Fibroblast of pulmonary artery (primary cell): Measurements from ENCODE around the gene DDAH1.

ENCODE experiments used
- DNase-seq: peaks from one replicate; pipeline ENCODE4 v3.0.0-alpha.2; 2010; ENCODE audit warnings: low read depth
- H3K4me3 ChIP-seq: replicated peaks from 2 replicates; pipeline ENCODE4 v1.5.1; 2011; ENCODE audit warnings: low read depth, mild to moderate bottlenecking, control low read depth, low read length, moderate library complexity
- TF ChIP-seq, protein P1 (sequence below): IDR thresholded peaks from 2 replicates; pipeline ENCODE4 v1.5.1; 2011; ENCODE audit warnings: mild to moderate bottlenecking, control low read depth, low read length, inconsistent platforms; ENCODE audit errors: missing control alignments

The DDAH1 gene

DNA sequence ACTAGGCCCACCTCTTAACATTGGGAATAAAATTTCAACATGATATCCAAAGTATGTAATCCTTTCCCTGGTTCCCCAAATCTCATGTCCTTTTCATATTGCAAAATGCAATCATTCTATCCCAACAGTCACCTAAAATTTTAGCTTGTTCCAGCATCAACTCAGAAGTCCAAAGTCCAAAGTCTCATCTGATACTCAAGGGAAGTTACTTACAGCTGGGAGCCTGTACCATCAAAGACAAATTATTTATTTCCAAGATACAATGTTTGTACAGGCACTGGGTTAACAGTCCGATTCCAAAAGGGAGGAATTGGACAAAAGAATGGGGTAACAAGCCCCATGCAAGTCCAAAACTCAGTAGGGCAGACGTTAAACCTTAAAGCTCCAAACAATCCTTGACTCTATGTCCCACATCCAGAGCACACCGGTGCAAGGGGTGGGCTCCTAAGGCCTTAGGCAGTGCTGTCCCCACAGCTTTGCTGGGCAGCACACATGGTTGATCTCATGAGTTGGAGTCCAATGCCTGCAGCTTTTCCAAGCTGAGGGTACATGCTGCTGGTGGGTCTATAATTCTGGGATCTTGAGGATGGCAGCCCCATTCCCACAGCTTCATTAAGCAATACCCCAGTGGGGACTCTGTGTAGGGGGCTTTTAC lies 78.8 kb downstream of the DDAH1 start:
- no peak for DNase-seq
- TF ChIP-seq, protein P1, sequence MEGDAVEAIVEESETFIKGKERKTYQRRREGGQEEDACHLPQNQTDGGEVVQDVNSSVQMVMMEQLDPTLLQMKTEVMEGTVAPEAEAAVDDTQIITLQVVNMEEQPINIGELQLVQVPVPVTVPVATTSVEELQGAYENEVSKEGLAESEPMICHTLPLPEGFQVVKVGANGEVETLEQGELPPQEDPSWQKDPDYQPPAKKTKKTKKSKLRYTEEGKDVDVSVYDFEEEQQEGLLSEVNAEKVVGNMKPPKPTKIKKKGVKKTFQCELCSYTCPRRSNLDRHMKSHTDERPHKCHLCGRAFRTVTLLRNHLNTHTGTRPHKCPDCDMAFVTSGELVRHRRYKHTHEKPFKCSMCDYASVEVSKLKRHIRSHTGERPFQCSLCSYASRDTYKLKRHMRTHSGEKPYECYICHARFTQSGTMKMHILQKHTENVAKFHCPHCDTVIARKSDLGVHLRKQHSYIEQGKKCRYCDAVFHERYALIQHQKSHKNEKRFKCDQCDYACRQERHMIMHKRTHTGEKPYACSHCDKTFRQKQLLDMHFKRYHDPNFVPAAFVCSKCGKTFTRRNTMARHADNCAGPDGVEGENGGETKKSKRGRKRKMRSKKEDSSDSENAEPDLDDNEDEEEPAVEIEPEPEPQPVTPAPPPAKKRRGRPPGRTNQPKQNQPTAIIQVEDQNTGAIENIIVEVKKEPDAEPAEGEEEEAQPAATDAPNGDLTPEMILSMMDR = no peak
- H3K4me3 ChIP-seq = no peak overlapping the region

DNA sequence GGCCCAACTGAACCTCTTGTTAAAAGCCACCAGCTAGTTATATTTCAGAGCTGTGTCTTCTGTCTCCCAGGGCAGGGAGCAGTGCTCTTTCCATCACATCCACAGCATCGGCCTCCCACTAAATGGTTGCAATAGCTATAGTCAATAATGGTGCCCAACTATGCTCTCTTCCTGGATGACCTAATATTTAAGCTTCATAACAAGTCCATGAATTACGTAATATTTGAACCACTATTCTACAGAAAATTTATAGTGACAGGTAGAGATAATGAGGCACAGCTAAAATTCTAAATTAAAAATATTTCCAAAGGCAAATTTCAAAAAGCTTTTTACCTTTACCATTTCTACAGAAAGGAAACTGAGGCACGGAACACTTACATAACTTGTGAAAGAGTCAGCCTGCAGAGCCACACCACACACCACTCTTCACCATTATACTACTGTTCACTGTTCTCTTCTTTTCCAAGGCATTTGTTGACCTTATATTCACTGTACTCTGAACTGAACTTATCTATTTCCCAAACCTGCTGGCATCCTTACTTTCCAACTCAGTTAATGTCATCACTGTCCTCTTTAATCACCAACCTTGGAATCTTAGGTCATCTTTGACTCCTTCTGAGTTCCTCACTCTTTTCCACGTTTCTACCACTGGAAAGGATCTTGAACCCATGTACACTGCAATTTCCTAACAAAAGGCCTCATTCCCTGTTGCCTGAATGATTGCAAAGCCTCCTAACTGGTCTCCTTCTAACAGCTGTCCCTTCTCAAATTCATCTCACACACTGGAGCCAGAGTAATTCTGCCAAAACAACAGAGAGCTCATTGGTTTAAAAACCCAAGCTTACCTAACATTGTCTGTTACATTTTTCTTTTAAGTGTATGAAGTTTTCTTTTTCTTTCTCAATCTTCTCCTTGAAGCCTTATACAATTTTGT lies 85.5 kb downstream of the DDAH1 start:
- TF ChIP-seq, protein P1 = no peak
- no peak overlapping the region for H3K4me3 ChIP-seq
- peak; percentile 76 for DNase-seq

DNA sequence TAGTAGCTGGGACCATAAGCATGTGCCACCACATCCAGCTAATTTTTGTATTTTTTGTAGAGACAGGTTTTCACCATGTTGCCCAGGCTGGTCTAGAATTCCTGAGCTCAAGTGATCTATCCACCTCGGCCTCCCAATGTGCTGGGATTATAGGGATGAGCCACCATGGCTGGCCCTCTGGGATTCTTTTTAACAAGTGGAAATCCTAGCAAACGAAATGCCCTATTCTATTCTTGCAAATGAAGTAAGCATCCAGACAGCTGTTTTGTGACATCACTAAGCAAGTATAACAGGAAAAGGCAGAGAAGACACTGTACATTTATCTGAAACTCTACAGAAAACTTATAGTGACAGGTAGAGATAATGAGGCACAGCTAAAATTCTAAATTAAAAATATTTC lies 86.4 kb downstream of the DDAH1 start:
- no peak for DNase-seq
- H3K4me3 ChIP-seq = no peak overlapping the region
- TF ChIP-seq, protein P1 = no peak

DNA sequence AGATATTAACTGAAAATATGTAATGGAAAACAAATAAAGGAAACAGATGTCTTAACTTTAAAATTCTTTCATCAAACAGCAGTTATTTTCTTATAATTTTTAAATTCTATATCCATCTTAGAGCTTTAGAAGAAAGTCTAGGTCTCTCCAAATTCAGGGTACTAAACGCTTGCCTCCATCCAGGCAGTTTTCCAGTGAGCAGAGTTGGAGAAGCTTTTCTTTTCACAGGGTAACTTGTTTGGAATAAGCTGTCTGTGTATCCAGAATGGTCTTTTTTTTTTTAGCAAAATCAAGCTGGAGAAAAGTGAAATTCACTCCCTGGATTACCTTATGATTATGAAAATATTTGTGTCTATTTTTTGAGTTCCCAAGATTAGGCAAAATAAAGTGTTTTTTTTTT lies 88.6 kb downstream of the DDAH1 start:
- TF ChIP-seq, protein P1 = no peak
- no peak for DNase-seq
- H3K4me3 ChIP-seq = no peak overlapping the region

DNA sequence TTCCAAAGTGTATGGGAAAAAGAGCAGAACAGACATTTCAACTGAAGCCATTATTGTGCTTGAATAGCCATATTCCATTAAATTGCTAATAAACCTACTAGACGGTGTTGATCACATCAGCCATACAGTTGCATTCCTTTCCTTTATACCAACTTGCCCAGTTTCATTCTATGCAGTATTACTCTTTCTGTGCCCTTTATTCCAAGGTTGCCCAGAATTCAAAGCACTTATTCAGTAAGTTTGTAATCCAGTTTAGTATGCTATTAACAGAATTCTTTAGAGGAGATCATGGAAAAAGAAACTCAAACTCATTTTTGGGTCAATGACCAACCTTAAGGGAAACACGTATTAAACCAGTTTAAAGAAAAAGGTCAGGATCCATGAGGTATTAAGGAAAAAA lies 89.5 kb downstream of the DDAH1 start:
- no peak for DNase-seq

DNA sequence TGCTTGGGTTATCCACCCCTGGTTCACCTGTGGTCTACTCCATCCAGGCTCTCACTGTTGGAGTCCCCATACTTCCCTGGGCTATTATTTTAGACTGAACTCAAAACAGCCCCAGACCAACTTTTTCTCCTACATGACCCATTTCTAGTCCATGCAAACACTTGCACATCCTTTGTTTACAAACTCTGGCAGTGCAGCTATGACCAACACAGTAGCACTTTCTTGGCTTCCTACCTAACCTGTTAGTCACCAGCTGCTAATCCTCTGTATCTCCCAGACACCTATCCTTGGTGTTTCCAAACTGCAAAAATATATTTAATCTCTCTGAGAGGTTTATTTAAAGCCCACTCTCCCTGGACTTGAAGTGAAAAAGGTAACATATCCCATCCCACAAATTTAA lies 90.8 kb downstream of the DDAH1 start:
- TF ChIP-seq, protein P1 = no peak
- DNase-seq = peak; percentile 76
- no peak overlapping the region for H3K4me3 ChIP-seq

More for the DNA sequence above, 89.5 kb downstream of the DDAH1 start:
- H3K4me3 ChIP-seq = no peak overlapping the region
- TF ChIP-seq, protein P1 = no peak
